GM18505 (cell line): Measurements from ENCODE around the gene DZANK1.
A peak's percentile ranks its signal among the peaks of the same experiment; 100 is the strongest.

ENCODE experiments used
- ATAC-seq: cut with Tn5 transposase; IDR thresholded peaks from one replicate; pipeline ENCODE4 v1.9.1; 2021; ENCODE audit not compliant: unreplicated experiment
- POLR2A ChIP-seq: IDR thresholded peaks from 4 replicates; pipeline ENCODE4 v1.6.1; 2011; ENCODE audit warnings: borderline replicate concordance; ENCODE audit not compliant: insufficient read depth, insufficient read length; ENCODE audit errors: extremely low read depth

Gene DZANK1

DNA sequence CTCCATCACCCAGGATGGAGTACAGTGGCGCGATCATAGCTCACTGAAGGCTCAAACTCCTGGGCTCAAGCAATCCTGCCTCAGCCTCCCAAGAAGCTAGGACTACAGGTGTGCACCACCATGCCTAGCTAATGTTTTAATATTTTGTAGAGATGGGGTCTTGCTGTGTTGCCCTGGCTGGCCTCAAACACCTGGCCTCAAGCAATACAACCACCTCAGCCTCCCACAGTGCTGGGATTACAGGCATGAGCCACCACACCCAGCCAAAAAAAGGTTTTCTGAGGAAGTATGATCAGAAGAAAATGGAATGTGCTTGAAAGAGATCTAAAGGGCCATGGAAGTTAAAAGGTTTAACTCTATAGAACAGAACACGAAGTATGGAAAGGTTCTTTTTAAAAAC is 21.5 kb upstream of the DZANK1 start:
- ATAC-seq = no peak
- no peak for TF ChIP-seq POLR2A

DNA sequence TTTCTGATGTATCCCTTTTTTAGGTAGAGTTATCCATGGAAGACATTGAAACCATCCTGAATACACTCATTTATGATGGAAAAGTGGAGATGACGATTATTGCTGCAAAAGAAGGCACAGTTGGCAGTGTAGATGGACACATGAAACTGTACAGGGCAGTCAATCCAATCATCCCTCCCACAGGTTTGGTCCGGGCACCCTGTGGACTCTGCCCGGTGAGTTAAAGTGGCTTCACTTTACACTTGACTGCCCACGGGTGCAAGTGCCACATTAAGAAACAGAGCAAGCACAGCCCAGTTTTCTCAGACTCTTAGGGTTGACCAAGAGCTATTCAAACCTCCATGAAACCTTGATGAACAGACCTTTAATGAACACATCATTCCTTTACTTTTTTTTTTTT is 14.8 kb upstream of the DZANK1 start:
- no peak for TF ChIP-seq POLR2A
- ATAC-seq = no peak

DNA sequence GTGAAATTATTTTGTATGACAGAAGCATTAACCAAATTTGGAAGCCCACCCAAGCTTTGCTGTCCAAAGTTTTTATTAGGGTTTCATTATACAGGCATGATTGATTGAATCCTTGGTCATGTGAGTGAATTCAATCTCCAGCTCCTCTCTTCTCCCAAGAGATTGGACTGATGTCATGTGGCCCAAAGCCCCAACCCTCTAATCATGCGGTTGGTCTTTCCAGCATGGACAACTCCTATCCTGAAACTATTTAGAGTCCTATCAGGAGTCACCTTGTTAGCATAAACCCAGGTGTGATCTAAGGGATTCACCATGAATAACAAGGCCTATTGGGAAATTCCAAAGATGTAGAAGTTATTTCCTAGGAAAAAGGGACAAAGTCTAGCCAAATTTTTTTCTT is 11.0 kb upstream of the DZANK1 start:
- ATAC-seq = no peak
- TF ChIP-seq POLR2A = no peak

DNA sequence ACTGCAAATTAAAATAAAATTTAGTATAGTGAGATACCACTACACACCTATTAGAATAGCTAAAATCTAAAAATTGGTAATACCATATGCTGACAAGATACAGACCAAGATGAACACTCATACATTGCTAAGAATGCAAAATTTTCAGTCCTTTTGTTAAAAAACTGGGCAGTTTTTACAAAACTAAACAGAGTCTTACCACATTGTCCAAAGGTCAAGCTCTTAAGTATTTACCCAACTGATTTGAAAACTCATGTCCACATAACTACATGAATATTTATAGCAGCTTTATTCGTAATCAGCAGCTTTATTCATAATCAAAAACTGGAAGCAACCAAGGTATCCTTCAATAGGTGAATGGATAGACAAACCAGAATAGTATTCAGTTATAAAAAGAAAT is 10.4 kb upstream of the DZANK1 start:
- no peak for ATAC-seq
- no peak for TF ChIP-seq POLR2A

DNA sequence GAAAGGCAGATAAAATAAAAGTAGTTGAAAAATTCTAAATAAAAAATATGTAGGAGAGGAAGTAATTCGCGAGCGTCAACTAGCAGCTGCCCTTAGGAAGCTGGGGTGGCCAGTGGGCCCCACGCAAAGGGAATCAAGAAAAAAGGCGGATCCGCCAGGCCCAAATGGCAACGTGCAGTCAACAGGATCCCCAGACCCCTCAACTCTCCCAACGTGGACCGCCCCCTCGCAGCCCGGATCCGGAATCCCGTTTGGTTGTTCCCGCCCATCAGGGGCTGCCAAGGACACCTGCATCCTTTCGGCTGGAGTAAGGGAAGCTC is 296 bp downstream of the DZANK1 start:
- TF ChIP-seq POLR2A = no peak
- ATAC-seq = peak; percentile 10

DNA sequence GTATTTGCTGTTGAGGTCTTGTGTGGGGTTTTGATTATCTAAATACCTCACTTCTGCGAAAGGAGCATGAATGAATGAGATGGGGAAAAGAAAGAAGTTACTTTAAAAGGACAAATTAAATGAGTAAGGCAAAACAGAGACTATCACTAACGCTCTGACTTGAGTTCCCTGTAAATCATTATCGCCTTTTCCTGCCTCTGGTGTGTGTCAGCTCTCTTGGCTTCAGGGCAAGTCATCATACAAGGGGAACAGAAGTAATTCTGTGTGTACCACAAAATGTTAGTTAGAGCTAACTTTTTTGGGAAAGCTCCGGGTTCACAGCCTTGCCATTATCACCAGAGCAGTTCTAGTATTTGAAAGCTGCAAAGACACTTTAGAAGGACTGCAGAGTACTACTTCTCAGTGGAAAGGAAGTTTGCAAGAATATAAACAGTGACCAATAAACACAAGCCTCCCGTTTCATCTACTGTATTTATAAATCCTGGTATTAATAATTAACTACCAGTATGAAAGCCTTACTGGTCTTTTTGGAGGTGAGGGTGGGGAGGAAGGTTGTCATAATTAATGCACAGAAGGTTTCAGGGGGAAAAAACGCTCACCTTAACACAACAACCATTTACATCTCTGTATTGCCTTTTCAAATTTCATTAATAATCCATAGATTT is 1.2 kb downstream of the DZANK1 start:
- no peak for TF ChIP-seq POLR2A
- no peak for ATAC-seq

DNA sequence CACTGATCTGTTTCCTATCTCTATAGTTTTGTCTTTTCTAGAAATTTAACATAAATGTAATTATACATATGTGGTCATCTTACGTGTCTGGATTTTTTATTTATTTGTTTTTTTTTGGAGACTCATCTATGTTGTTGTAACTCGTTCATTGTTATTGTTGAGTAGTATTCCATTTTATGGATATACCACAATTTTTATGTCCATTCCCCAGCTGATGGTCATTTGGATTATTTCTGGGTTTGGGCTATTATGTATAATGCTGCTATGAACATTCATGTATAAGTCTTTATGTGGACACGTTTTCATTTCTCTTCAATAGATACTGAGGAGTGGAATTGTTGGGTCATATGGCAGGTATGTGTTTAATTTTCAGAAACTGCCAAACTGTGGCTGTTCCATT is 10.2 kb downstream of the DZANK1 start:
- TF ChIP-seq POLR2A = no peak
- ATAC-seq = no peak

DNA sequence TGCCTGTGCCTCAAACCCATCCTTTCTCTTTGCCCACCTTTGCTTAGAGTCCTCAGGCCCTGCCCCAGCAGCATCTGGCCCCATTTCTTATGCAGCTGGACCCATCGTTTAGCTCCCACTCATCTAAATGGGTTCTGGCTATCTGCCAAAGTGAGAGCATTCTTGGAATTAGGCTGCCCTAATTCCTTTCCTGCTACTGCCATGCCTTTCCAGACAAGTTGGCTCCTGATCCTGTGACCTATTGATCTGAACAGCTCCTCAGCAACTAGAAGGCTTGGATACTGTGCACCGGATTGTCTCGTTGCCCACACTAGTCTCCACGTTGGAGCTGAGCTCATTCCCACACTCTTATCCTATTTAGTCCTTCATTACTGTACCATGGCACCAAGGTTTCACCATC is 22.9 kb downstream of the DZANK1 start:
- no peak for TF ChIP-seq POLR2A
- ATAC-seq = no peak

DNA sequence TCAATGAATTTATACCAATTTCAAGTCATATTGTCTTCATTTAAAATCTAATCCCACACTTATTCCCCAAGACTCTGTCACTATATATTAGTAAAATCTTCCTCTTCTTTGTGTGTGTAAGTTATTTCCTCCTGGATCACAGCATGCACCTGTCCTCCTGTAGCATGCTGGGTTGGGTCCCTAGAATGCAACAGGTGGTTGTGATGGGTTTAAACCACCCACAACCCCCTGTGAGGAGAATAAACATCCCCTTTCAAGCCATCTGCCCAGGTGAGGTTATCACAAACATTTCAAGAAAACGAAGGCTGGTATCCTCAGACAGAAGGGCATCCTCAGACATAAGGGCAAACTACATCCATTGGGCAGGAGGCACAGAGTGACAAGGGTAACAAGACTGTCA is 26.4 kb downstream of the DZANK1 start:
- ATAC-seq = no peak
- TF ChIP-seq POLR2A = no peak

GRCh38 chr20:18436847-18437246 is 30.0 kb downstream of the DZANK1 start:
- no peak for TF ChIP-seq POLR2A

DNA sequence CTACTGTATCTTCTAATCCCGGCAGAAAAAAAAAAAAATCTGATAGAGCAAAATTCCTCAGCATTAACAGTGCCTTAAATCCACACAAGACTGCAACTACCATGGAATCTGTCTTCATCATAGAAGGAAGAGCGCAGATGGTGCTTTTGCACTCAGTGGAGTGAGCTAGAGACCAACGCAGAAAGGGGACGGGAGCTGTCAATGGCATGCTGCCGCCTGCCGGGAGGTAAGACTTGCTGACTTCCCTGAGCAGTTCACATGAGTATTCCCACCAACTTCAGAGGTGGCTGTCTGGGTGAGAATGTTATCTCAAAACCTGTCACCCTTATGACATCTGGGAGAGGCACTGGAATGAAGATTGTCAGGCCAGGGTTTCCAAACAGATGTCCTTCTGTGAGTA is 35.6 kb downstream of the DZANK1 start:
- no peak for ATAC-seq
- no peak for TF ChIP-seq POLR2A

More at GRCh38 chr20:18436847-18437246, 30.0 kb downstream of the DZANK1 start:
- no peak for ATAC-seq

DNA sequence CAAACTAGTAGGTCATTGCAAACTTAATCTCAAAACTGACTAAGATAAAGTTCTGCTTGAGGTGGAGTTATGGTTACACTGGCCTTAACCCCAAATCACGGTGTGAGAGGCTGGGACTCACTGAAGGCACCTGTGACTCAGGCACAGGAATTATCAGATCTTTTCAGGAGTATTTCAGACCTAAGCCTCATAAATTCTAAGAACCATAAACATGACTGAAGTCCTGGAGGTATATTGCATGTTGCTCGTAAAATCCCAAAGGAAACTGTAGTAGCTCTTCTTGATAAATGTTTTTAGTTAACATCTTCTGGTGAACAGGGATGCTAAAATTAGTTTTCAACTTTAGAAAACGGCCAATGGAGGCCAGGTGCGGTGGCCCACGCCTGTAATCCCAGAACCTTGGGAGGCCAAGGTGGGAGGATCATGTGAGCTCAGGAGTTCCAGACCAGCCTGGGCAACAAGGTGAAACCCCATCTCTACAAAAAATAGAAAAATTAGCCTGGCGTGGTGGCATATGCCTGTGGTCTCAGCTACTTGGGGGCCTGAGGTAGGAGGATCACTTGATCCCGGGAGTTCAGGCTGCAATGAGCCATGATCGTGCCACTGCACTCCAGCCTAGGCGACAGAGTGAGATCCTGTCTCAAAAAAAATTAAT is 36.5 kb downstream of the DZANK1 start:
- TF ChIP-seq POLR2A = no peak
- ATAC-seq = no peak

DNA sequence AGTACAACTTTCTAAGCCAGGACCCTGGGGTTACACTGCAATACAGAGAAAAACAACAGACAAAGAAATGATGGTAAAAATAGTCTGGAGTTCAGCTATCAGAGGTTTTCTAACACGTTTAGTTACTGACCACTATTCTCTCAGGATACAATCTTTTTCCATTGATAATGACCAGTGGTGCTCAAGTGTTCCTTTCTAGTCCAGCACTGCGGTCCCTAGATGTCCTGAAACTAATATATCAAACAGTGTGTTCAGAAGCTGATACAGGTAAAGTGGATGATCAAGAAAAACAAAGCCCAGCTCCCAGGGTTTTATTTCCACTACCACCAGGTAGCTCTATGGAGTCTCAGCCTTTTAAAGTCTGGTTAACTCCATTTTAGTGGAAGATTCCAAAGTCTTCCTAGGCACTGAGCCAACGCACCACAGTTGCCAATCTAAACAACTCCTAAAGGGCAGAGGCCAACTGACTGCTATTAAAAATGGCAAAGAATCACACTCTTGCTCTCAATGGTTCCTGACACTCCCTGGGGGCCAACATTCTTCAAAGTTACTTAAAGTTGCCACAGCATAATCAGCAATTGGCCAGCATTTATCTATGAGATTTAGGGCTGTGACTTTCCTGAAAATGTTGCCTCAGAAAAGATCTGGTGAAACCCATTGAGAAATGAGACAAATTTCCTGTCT is 38.2 kb downstream of the DZANK1 start:
- no peak for ATAC-seq
- no peak for TF ChIP-seq POLR2A

- ATAC-seq = no peak
- no peak for TF ChIP-seq POLR2A
Observed at GRCh38 chr20:18427214-18427613, 39.6 kb downstream of the DZANK1 start.
